Measurements from ENCODE around the gene SGCA. TPM values are rescaled to one million over a fixed set of nuclear protein-coding genes. Genes with fewer than 3 reads are reported as not detected.
A peak's percentile ranks its signal among the peaks of the same experiment; 100 is the strongest.

The SGCA gene
- total and polyA plus RNA-seq, 10 of the 15 experiments (the other 5 are each of a cell fraction or from before 2014, with no cell fraction given), result 0.13 to 2.2 (median 0.50) TPM; not detected in 2

GRCh38 chr17:50148226-50149090 is 17.3 kb upstream of the SGCA start (continued):
- peak; percentile 83; the same call in 1 of the 2 replicates for TF ChIP-seq TCF12 (IDR thresholded peaks at IDR 0.05; ENCODE audit: low read depth, low read length)
- TF ChIP-seq KLF5 (IDR thresholded peaks at IDR 0.05; ENCODE audit: partially characterized antibody), result peak; percentile 53
- TF ChIP-seq HDGF (IDR thresholded peaks at IDR 0.05), result peak; percentile 79
- peak; percentile 99 for TF ChIP-seq IKZF1 (conservative IDR thresholded peaks at IDR 0.05)
- peak; percentile 74; the same call in 1 of the 2 replicates for TF ChIP-seq SMARCA5 (IDR thresholded peaks at IDR 0.05)
- TF ChIP-seq MLLT1 (IDR thresholded peaks at IDR 0.05), result peak; percentile 73
- peak; percentile 82 for TF ChIP-seq USF1 (IDR thresholded peaks at IDR 0.05; ENCODE audit: borderline replicate concordance, extremely low read length, insufficient read depth, low read depth, low read length)
- TF ChIP-seq SMAD5 (IDR thresholded peaks at IDR 0.05; ENCODE audit: low read depth), result no peak; the same call in 1 of the 2 replicates
- TF ChIP-seq ATF2 (IDR thresholded peaks at IDR 0.05; ENCODE audit: low read length), result no peak
- TF ChIP-seq SMC3 (IDR thresholded peaks at IDR 0.05; ENCODE audit: borderline replicate concordance, low read length), result no peak
- no peak for TF ChIP-seq NFXL1 (IDR thresholded peaks at IDR 0.05; ENCODE audit: borderline replicate concordance)
- peak; percentile 97 for TF ChIP-seq RELA (IDR thresholded peaks at IDR 0.05; ENCODE audit: borderline replicate concordance, partially characterized antibody)
- TF ChIP-seq ZNF207 (IDR thresholded peaks at IDR 0.05; ENCODE audit: borderline replicate concordance), result peak; percentile 75; the same call in 1 of the 2 replicates
- TF ChIP-seq SPI1 (IDR thresholded peaks at IDR 0.05; ENCODE audit: borderline replicate concordance, insufficient read depth, low read depth, low read length), result peak; percentile 100
- peak; percentile 44; the same call in 1 of the 2 replicates for TF ChIP-seq TAF1 (IDR thresholded peaks at IDR 0.05; ENCODE audit: borderline replicate concordance, low read depth, low read length)
- TF ChIP-seq ZNF687 (IDR thresholded peaks at IDR 0.05), result peak; percentile 12; the same call in 1 of the 2 replicates
- TF ChIP-seq SP1 (IDR thresholded peaks at IDR 0.05; ENCODE audit: low read depth, low read length), result peak; percentile 84
- peak; percentile 56; the same call in 1 of the 2 replicates for TF ChIP-seq TCF3 (IDR thresholded peaks at IDR 0.05; ENCODE audit: borderline replicate concordance, insufficient read depth, low read depth, low read length)
- TF ChIP-seq MXI1 (IDR thresholded peaks at IDR 0.05; ENCODE audit: low read depth, low read length), result peak; percentile 48
- peak; percentile 71 for TF ChIP-seq USF2 (IDR thresholded peaks at IDR 0.05; ENCODE audit: borderline replicate concordance, low read depth, low read length)

Data from GM12878 (cell line).